ENCODE data around the gene RDH13.

Gene RDH13
- long read RNA-seq, transcript RDH13-221 (8 exons, 1,481 nt): minor isoform, 6 of 161 reads
- long read RNA-seq, transcript RDH13-223 (7 exons, 1,931 nt): major isoform, 128 of 161 reads
- long read RNA-seq, partial matches to known transcripts: 1 of 161 reads
- long read RNA-seq, other reads (novel, unspliced or antisense): 23 of 161 reads

- H3K4me3 ChIP-seq (replicated peaks; ENCODE audit: insufficient read depth, low read length): peak within 1 kb of the TSS; percentile 88
- DNase-seq (ENCODE audit: low read depth in 1 of 2, low spot score in 1 of 2): peak; percentile 84 to 97
- peaks cover 2% of the 10 kb centered on the region for H3K27me3 ChIP-seq (ENCODE audit: insufficient read depth, poor library complexity, severe bottlenecking)
- no peak for TF ChIP-seq SPI1 (IDR thresholded peaks at IDR 0.05; ENCODE audit: borderline replicate concordance, low read depth)
- TF ChIP-seq, protein P1, sequence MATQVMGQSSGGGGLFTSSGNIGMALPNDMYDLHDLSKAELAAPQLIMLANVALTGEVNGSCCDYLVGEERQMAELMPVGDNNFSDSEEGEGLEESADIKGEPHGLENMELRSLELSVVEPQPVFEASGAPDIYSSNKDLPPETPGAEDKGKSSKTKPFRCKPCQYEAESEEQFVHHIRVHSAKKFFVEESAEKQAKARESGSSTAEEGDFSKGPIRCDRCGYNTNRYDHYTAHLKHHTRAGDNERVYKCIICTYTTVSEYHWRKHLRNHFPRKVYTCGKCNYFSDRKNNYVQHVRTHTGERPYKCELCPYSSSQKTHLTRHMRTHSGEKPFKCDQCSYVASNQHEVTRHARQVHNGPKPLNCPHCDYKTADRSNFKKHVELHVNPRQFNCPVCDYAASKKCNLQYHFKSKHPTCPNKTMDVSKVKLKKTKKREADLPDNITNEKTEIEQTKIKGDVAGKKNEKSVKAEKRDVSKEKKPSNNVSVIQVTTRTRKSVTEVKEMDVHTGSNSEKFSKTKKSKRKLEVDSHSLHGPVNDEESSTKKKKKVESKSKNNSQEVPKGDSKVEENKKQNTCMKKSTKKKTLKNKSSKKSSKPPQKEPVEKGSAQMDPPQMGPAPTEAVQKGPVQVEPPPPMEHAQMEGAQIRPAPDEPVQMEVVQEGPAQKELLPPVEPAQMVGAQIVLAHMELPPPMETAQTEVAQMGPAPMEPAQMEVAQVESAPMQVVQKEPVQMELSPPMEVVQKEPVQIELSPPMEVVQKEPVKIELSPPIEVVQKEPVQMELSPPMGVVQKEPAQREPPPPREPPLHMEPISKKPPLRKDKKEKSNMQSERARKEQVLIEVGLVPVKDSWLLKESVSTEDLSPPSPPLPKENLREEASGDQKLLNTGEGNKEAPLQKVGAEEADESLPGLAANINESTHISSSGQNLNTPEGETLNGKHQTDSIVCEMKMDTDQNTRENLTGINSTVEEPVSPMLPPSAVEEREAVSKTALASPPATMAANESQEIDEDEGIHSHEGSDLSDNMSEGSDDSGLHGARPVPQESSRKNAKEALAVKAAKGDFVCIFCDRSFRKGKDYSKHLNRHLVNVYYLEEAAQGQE (IDR thresholded peaks at IDR 0.05; ENCODE audit: insufficient replicate concordance, low read depth): peak; percentile 13
- no peak for TF ChIP-seq GABPA (IDR thresholded peaks at IDR 0.05; ENCODE audit: low read depth)
- TF ChIP-seq, protein P2, sequence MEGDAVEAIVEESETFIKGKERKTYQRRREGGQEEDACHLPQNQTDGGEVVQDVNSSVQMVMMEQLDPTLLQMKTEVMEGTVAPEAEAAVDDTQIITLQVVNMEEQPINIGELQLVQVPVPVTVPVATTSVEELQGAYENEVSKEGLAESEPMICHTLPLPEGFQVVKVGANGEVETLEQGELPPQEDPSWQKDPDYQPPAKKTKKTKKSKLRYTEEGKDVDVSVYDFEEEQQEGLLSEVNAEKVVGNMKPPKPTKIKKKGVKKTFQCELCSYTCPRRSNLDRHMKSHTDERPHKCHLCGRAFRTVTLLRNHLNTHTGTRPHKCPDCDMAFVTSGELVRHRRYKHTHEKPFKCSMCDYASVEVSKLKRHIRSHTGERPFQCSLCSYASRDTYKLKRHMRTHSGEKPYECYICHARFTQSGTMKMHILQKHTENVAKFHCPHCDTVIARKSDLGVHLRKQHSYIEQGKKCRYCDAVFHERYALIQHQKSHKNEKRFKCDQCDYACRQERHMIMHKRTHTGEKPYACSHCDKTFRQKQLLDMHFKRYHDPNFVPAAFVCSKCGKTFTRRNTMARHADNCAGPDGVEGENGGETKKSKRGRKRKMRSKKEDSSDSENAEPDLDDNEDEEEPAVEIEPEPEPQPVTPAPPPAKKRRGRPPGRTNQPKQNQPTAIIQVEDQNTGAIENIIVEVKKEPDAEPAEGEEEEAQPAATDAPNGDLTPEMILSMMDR (IDR thresholded peaks at IDR 0.05; ENCODE audit: insufficient read depth, low read length): no peak
- peak; percentile 62; the same call in 1 of the 2 replicates for TF ChIP-seq POLR2AphosphoS5 (IDR thresholded peaks at IDR 0.05; ENCODE audit: low read depth)
- H3K27ac ChIP-seq (replicated peaks): peak within 1 kb of the TSS; percentile 64
Observed at GRCh38 chr19:55062735-55063491, at the start of gene RDH13. TSS of gene RDH13 (minus strand) at chr19:55063148. CDS start at chr19:55063032, 116 bp downstream.

DNA sequence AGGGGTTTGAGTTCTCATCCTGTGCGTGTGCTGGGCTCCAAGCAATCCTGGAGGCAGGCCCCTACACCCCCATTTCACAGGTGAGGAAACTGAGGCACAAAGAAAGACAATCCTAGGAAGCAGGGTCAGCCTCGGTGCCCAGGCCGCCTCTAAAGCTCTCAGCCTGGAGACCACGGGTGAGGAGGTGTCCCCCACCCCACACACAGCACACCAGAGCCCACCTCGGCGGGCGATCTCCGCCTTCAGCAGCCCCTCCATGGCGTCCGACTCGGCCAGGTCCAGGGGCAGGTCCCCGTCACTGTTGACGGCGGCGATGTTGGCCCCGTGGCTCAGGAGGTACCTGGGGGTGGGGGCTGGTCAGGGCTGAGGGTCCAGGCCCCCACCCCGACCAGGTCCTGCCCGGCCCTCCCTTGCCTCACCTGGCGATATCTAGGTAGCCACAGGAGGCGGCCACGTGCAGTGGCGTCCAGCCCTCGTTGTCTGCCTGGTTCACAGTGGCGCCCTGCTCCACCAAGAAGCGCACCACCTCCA lies 49.4 kb upstream of the RDH13 start:
- TF ChIP-seq POLR2AphosphoS5 (IDR thresholded peaks at IDR 0.05; ENCODE audit: low read depth): no peak
- TF ChIP-seq GABPA (IDR thresholded peaks at IDR 0.05; ENCODE audit: low read depth): no peak
- TF ChIP-seq, protein P1 (IDR thresholded peaks at IDR 0.05; ENCODE audit: insufficient replicate concordance, low read depth): no peak
- TF ChIP-seq SPI1 (IDR thresholded peaks at IDR 0.05; ENCODE audit: borderline replicate concordance, low read depth): no peak
- TF ChIP-seq, protein P2 (IDR thresholded peaks at IDR 0.05; ENCODE audit: insufficient read depth, low read length): no peak
- DNase-seq (ENCODE audit: low read depth in 1 of 2, low spot score in 1 of 2): no peak
- Histone ChIP-seq H3K4me3 (replicated peaks; ENCODE audit: insufficient read depth, low read length) (no peak overlapping the region), H3K27me3 (ENCODE audit: insufficient read depth, poor library complexity, severe bottlenecking) (no peaks in the 10 kb centered on the region), H3K27ac (replicated peaks) (no peak overlapping the region)

DNA sequence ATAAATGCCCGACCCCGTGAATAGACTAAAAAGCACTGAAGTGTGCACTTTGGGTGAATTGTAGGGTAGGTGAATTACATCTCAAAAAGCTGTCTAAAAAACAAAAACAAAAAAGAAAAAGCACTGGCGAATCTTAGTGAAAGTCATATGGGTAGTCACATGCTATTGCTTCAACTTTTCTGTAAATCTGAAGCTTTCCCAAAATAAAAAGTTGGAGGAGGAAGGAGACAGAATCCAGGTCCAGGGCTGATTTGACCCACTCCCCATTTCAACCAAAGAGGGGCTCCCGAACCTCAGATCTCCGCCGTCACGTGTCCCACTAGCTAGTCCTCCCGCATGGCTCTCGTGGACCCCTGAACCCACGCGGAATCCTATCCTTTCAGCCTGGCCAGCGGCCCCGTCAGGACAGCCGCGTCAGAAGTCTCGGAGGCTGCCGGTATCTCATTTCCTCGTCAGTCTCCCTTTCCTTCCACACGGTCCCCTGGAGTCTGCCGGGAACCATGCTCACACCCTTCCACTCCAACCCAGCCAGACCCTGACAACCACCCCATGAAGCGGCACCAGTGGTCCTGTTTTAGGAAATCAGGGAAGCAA lies 48.4 kb upstream of the RDH13 start:
- DNase-seq (ENCODE audit: low read depth in 1 of 2, low spot score in 1 of 2): no peak
- H3K27ac ChIP-seq (replicated peaks): no peak overlapping the region
- no peaks in the 10 kb centered on the region for H3K27me3 ChIP-seq (ENCODE audit: insufficient read depth, poor library complexity, severe bottlenecking)
- no peak overlapping the region for H3K4me3 ChIP-seq (replicated peaks; ENCODE audit: insufficient read depth, low read length)
- TF ChIP-seq GABPA (IDR thresholded peaks at IDR 0.05; ENCODE audit: low read depth): no peak
- TF ChIP-seq, protein P2 (IDR thresholded peaks at IDR 0.05; ENCODE audit: insufficient read depth, low read length): no peak
- TF ChIP-seq, protein P1 (IDR thresholded peaks at IDR 0.05; ENCODE audit: insufficient replicate concordance, low read depth): no peak
- no peak for TF ChIP-seq SPI1 (IDR thresholded peaks at IDR 0.05; ENCODE audit: borderline replicate concordance, low read depth)
- no peak for TF ChIP-seq POLR2AphosphoS5 (IDR thresholded peaks at IDR 0.05; ENCODE audit: low read depth)

All from HL-60 (cell line).